Measurements from ENCODE around the gene VCPKMT.

DNA sequence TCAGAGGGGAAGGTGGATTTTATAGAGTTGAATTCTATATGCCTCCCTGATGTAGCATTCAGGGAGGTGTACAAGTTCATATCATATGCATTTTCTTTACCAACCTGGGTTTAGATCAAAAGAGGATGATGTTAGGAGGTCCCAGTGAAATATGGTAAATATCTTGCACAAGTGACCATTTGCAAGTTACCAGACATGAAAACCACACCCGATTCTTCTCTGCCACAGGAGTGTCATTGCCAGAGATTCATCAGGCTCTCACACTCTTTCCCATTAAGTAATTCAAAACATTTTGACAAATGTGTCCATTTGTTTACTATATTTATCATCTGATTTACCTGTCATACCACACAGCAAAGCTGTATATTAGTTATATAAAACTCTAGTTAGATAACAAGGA lies 44.0 kb downstream of the VCPKMT start:
- TF ChIP-seq, protein P1, sequence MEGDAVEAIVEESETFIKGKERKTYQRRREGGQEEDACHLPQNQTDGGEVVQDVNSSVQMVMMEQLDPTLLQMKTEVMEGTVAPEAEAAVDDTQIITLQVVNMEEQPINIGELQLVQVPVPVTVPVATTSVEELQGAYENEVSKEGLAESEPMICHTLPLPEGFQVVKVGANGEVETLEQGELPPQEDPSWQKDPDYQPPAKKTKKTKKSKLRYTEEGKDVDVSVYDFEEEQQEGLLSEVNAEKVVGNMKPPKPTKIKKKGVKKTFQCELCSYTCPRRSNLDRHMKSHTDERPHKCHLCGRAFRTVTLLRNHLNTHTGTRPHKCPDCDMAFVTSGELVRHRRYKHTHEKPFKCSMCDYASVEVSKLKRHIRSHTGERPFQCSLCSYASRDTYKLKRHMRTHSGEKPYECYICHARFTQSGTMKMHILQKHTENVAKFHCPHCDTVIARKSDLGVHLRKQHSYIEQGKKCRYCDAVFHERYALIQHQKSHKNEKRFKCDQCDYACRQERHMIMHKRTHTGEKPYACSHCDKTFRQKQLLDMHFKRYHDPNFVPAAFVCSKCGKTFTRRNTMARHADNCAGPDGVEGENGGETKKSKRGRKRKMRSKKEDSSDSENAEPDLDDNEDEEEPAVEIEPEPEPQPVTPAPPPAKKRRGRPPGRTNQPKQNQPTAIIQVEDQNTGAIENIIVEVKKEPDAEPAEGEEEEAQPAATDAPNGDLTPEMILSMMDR (IDR thresholded peaks at IDR 0.05) = no peak
- TF ChIP-seq EP300 (IDR thresholded peaks at IDR 0.05) = no peak
- no peak for TF ChIP-seq POLR2A (IDR thresholded peaks at IDR 0.05)
